NCI-H2196 (cell line): ENCODE results near the gene CAMKMT.

ENCODE experiments used
- DNase-seq: peaks from one replicate; lab custom pipeline; 2025; ENCODE audit not compliant: unreplicated experiment; lab: John Stamatoyannopoulos, UW

Gene CAMKMT

GRCh38 chr2:44723921-44724320, 362.2 kb downstream of the CAMKMT start:
- no peak for DNase-seq

DNA sequence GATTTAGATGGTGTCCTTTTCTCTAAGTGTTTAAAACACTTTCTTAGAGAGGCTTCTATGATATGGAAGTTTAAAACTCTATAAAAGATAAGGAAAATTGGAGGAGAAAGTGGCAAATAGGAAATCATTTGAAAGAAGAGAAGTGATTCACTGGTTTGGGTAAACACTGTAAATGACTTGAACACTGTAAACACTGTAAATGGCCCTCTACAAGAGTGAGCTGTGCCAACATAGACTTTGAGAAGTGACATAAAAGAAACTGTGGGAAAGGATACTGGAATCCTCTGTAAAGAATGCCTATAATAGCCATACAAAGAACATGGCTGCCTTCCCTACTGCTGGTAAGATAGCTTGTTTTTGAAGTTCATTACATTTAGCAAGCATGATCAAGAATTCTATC, 368.8 kb downstream of the CAMKMT start:
- DNase-seq = no peak

- DNase-seq = no peak
Measured at GRCh38 chr2:44731505-44731904, 369.8 kb downstream of the CAMKMT start.

DNA sequence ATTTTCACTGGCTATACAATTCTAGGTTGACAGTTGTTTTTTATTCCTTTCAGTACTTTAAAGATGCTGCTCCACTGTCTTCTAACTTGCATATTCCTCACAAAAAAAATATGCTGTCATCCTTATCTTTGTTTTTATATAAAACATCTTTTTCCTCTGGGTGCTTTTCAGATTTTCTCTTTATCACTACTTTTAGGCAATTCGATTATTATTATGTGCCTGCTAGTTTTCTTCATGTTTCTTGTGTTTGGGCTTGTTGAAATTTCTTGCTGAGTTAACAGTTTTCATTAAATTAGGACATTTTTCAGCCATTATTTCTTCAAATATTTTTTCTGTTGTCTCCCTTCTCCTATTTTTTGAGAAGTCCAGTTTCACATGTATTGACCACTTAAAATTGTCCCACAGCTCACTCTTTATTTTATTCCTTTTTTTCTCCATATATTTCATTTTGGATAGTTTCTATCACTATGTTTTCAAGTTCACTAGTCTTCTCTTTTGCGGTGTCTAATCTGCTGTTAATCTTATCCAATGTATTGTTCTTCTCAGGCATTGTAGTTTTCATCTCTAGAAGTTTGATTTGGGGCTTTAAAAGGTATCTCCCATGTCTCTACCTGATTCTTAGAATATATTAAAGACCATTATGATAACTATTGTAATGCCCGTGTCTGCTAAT, 374.7 kb downstream of the CAMKMT start:
- no peak for DNase-seq

- peak; percentile 66 for DNase-seq
Measured at GRCh38 chr2:44740678-44741077, 378.9 kb downstream of the CAMKMT start.

DNA sequence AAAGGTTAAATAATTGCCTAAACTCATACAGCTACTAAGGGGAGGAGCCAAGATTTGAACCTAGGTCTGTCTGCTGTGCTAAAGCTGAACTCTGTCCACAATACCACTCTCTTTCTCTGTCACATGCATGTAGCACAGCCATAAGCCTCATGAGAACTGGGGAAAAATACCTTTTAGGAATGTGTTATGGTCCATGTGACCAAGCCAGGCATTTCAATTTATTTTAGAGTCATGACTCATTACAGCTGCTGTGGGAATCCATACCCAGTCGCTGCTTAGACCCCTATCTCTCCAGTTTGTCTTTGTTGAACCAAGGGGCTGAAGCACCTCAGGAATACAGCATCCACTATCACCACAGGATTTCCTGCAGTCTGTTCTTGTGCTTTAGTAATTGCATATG, 379.8 kb downstream of the CAMKMT start:
- DNase-seq = no peak

DNA sequence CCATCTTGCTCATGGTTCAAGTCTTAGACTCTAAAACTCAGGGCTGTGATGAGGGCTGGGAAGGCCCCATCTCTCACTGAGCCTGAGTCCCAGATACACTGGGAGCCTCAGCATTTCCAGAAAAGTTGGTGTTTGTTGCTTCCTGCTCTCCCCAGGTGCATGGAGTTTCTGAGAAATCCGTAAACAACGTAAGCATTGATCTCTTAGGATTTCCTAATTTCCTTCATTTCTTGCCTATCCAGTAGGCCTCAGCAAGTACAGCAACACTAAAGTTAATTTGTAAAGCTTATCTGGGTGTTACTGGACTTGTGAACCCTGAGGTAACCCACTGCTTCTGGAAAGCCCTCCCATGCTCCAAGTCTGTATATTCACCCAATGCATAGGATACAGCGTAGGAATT, 380.3 kb downstream of the CAMKMT start:
- no peak for DNase-seq

- DNase-seq = no peak
Measured at GRCh38 chr2:44743473-44743872, 381.7 kb downstream of the CAMKMT start.

DNA sequence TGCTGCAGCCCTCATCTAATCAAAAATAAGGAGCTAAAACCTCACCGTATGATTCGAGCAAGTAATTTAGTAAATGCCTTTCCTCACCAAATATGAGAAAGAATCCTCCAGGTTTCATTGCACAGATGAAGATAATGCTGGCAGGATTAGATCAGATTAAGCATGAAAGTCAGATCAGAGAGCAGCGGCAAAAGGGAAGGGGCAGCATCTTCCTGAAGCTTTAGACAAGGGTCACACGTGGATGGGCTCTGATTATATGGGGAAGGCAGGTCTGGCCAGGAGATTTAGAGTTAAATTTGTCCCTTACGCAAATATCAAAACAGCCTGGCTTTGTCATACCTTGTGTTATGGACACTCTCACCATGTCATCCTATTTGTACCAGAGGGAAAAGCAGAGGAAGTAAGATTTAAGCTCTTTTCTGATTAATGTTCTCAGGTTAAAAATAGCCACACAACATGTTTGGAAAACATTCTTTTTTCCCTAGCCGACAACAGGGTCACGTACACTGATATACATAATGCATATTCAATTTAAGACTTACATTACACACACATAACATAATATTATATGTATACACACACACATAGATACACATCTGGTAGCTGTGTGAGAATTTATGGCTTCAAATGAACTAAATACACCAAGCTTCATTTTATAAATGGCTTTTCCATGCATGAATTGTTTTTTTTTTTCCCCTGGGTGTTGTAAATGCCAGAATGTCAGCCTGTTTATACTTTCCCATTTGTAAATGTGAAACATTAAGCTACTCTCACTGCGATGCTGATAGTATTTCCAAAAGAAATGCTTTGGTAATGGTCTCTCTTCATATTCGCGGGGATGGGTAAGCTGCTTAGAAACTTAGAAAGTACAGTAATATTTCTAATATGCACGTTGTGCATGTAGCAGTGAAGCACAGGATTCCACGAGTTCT, 383.5 kb downstream of the CAMKMT start:
- no peak for DNase-seq

GRCh38 chr2:44745922-44746766, 384.4 kb downstream of the CAMKMT start:
- DNase-seq = no peak

GRCh38 chr2:44746856-44747615, 385.3 kb downstream of the CAMKMT start:
- peak; percentile 28 for DNase-seq

GRCh38 chr2:44747794-44748193, 386.0 kb downstream of the CAMKMT start:
- no peak for DNase-seq

DNA sequence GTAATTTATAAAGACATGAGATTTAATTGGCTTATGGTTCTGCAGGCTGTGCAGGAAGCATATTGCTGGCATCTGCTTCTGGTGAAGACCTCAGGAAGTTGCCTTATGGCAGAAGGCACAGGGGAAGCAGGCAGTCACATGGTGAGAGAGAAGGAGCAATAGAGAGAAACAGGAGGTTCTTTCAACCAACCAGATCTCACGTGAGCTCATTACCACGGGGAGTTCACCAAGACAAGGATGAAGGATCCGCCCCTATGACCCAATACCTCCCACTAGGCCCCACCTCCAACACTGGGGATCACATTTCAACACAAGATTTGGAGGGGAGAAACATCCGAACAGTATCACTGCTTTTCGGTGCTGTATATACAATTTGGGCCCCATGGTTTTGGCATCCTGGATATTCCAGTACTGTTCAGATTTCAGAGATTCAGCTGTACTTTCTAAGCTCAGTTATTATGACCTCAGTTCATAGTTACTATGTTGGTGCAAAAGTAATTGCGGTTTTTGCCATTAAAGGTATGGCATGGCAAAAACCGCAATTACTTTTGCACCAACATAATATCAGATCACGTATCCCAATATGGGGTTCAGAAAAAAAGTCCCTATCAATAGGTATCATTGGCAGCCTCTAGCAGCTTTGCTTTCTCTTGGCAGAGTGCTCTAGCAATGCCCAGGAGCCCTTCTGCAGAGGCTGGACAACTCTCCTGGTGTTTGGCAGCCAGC, 390.2 kb downstream of the CAMKMT start:
- DNase-seq = no peak

DNA sequence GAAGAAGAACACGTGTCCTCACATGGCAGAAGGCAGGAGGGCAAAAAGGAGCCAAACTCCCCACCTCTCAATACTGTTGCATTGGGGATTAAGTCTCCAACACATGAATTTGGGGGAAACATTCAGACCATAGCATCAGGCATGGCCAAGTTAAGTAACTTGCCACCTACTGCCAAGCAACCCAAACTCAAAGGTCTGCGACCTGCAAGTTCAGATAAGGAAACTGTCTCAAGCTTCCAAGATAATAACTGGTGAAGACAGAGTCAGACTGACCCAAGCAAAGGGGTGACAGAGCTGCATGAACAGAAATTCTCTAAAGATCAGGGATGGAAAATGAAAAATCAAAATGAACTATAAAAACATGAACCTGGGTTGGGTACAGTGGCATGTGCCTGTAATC, 391.0 kb downstream of the CAMKMT start:
- no peak for DNase-seq

- peak; percentile 80 for DNase-seq
Measured at GRCh38 chr2:44753552-44754285, 392.0 kb downstream of the CAMKMT start.

DNA sequence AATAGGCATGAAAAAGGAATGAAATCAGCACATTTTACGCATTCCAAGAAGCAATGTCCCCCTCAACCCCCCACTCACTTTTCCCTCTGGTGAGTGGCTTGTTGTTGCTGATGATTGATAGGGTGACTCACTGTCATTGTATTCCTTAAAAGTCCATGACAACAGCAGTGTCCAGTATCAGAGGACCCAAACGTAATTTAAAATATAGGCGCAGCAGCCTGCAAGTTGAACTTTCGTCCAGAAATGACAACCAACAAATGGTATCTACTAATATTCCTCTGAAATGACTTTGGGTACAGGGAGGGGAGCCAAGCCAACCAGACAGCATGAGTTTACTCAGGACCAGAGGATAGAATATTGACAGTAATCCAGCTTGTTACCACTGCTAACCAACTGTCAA, 396.8 kb downstream of the CAMKMT start:
- no peak for DNase-seq

DNA sequence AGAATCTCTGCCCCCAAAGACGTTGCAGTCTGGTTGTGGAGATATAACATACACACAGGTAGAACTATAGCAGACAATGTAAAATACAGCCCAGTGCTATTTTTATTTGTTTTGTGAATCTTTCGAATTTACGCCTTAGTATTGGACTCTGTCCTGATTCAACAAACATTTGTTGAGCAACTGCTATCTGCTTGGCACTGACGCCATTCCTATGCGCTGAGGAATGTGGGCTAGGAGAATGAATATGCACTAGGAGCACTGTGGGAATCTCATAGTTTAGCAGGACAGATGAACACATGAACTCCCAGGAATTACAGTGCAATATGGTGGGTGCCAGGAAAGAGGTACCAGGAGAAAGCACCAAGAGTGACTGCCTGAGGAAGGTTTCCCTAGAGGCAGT, 398.1 kb downstream of the CAMKMT start:
- no peak for DNase-seq

GRCh38 chr2:44763275-44763782, 401.6 kb downstream of the CAMKMT start:
- no peak for DNase-seq

- DNase-seq = no peak
Measured at GRCh38 chr2:44766220-44766619, 404.5 kb downstream of the CAMKMT start.
